G401 (cell line): ENCODE measurements around the gene USP30. TPM values are rescaled to one million over a fixed set of nuclear protein-coding genes. Genes with fewer than 3 reads are reported as not detected.

Source experiments
- DNase-seq: peaks from one replicate; pipeline ENCODE4 v3.0.0-alpha.2; 2015; ENCODE audit warnings: low spot score
- in situ Hi-C: cut with HindIII; loops from 2 replicates; pipeline ENCODE4 v1.10.0; 2016; ENCODE audit warnings: low sequenced_read_pairs, mixed read lengths
- total RNA-seq: library from RNA; depleted of rRNA; stranded (reverse); fragments of >200 nt; shearing (Covaris generic); gene quantifications from 2 replicates; pipeline ENCODE4 v1.2.3, GENCODE V29; 2014

Gene USP30
- total RNA-seq, 1 experiment from 2014 or later, result 20.5 TPM

GRCh38 chr12:109092497-109093021 is 40.2 kb downstream of the USP30 start:
- in situ Hi-C loops, result no loop called here
- DNase-seq, result no peak

- DNase-seq, result peak; percentile 91
- in situ Hi-C loops, result no loop called here
Measured at GRCh38 chr12:109093022-109093918, 40.9 kb downstream of the USP30 start, which contains the start of gene ALKBH2. Gene ALKBH2 (minus strand): TSS chr12:109093472. CDS start chr12:109092786, 686 bp downstream.

- no peak for DNase-seq
- in situ Hi-C loops, result no loop called here
Measured at GRCh38 chr12:109097140-109097434, 44.7 kb downstream of the USP30 start.

GRCh38 chr12:109097435-109098182 is 45.2 kb downstream of the USP30 start, which contains the start of gene UNG:
Gene UNG (plus strand): TSS chr12:109097597. CDS start chr12:109097680, 83 bp downstream.
- in situ Hi-C loops, result no loop called here

DNA sequence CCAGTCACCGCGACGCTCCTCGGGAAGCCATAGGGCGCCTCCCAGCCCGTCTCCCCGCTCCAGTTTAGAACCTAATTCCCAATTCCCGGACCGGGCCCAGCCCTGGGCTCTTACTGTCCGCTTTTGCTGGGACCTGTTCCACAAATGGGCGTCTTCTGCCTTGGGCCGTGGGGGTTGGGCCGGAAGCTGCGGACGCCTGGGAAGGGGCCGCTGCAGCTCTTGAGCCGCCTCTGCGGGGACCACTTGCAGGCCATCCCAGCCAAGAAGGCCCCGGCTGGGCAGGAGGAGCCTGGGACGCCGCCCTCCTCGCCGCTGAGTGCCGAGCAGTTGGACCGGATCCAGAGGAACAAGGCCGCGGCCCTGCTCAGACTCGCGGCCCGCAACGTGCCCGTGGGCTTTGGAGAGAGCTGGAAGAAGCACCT is 45.8 kb downstream of the USP30 start:
- in situ Hi-C loops, result no loop called here
- DNase-seq, result peak; percentile 56

More at GRCh38 chr12:109097435-109098182, 45.2 kb downstream of the USP30 start, which contains the start of gene UNG:
- DNase-seq, result peak; percentile 95

GRCh38 chr12:109098651-109099050 is 46.3 kb downstream of the USP30 start:
- DNase-seq, result peak; percentile 46
- in situ Hi-C loops, result no loop called here

DNA sequence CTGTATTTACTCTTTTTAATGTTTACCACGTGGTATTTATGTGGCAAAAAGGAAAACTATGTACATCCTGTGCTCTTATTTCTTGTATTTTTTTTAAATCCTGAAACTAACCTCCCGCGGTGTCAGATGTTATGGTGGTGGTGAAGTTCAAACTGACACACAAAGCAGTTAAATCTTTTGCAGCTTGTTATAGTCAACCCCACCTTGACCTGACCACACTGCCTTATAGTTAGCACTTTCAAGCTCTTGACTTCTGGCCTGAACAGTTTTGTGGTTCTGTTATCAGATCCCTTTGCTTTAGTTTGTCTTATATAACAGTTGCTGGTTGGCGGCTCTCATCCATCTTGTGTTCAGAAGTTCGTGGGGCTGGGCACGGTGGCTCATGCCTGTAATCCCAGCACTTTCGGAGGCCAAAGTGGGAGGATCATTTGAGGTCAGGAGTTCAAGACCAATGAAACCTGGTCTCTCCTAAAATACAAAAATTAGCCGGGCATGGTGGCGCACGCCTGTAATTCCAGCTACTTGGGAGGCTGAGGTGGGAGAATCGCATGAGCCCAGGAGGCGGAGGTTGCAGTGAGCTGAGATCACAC is 47.1 kb downstream of the USP30 start:
- DNase-seq, result no peak
- in situ Hi-C loops, result no loop called here

- no peak for DNase-seq
- in situ Hi-C loops, result no loop called here
Measured at GRCh38 chr12:109100741-109101140, 48.4 kb downstream of the USP30 start.

DNA sequence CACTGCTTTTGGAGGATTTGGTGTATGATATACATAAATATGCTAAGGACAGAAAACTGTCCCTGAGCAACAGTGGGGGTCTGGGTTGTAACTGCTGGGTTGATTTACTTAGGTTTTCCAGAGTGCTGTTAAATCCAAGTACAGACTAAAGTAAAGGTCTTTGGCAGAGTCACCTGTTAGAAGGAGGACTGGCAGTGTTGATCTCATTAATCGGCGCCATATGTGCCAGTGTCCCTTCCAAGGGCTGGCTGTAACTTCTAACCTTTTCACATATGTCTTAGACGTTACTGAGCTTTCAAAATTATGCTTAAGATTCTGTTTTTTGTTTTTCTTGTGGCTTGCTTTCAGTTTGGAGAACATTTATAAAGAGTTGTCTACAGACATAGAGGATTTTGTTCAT is 50.1 kb downstream of the USP30 start:
- peak; percentile 79 for DNase-seq
- in situ Hi-C loops, result no loop called here

DNA sequence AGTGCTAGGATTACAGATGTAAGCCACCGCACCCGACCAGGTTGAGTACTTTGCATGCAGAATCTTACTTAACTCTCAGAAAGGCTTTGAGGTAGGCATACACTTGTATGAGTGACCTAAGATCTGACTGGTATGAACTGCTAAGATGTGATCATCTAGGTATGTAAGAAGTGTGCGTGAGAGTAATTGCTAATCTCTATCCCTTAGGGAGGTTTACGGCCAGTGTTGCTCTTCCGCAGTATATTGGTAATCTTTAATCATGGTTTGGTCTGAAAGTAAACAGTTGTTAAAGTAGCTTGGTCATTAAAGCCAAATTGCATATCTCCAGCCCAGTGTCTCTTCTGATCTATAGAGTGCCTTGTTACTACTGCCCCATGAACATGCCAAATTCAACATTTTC is 52.8 kb downstream of the USP30 start:
- in situ Hi-C loops, result no loop called here
- DNase-seq, result no peak

DNA sequence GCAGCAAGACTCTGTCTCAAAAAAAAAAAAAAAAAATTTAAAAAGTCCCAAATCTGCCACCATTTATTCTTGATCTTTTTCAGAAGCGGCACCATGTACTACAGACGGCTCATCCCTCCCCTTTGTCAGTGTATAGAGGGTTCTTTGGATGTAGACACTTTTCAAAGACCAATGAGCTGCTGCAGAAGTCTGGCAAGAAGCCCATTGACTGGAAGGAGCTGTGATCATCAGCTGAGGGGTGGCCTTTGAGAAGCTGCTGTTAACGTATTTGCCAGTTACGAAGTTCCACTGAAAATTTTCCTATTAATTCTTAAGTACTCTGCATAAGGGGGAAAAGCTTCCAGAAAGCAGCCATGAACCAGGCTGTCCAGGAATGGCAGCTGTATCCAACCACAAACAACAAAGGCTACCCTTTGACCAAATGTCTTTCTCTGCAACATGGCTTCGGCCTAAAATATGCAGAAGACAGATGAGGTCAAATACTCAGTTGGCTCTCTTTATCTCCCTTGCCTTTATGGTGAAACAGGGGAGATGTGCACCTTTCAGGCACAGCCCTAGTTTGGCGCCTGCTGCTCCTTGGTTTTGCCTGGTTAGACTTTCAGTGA is 57.5 kb downstream of the USP30 start:
- in situ Hi-C loops, result no loop called here
- no peak for DNase-seq

DNA sequence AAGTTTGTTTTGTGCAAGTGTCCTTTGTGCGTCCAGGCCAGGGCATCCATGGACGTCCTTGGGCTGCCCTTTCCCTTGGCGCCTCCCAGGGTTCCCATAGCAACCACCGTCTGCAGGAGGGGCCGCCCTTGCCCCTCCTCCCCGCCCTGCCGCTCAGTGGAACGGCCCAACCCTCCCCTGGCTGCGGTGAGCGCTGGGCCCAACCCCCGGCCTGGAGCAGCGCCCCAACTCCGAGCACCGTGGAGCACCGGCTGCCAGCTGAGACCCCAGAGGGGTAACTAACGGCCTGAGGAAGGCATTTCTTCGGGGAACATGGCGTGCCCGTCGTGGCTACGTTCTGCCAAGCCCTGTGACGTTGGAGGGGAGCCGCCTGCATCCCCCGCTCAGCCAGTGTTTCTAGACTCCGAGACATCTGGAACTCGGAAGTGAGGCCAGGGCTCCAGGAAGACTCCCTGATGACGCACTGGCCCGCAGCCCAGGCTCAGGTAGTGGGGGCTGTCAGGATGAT is 58.7 kb downstream of the USP30 start:
- peak; percentile 72 for DNase-seq
- in situ Hi-C loops, result no loop called here

DNA sequence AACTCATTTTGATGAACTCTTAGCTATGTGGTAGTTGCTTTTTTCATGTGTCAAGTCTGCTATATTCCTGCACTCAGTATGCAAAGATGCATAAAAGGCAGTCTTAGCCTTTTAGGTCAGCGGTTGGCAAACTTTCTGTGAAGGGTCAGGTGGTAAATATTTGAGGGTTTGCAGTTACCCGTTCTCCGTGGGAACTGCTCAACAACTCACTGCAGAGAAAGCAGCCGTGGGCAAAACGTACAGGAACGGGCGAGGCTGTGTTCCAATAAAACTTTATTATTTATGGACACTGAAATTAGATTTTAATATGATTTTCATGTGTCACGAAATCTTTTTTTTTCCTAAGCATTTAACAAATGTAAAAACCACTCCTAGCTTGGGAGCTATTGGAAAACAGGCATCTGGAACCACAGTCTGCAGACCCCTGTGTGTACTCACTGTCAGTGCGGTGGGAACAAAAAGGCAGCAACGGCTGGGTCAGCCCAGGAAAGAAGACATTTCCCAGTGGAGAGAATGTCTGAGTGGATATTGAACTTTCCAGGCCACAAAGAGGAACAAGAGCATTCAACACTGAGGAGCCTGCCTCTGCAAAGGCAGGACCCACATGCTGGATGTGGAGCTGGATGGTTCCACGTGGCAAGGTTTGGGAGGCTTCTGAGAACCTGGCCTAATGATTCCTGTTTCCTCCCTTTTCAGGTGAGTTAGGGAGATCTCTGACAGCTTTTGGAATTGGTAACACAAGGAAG is 60.5 kb downstream of the USP30 start:
- in situ Hi-C loops, result no loop called here
- DNase-seq, result no peak

DNA sequence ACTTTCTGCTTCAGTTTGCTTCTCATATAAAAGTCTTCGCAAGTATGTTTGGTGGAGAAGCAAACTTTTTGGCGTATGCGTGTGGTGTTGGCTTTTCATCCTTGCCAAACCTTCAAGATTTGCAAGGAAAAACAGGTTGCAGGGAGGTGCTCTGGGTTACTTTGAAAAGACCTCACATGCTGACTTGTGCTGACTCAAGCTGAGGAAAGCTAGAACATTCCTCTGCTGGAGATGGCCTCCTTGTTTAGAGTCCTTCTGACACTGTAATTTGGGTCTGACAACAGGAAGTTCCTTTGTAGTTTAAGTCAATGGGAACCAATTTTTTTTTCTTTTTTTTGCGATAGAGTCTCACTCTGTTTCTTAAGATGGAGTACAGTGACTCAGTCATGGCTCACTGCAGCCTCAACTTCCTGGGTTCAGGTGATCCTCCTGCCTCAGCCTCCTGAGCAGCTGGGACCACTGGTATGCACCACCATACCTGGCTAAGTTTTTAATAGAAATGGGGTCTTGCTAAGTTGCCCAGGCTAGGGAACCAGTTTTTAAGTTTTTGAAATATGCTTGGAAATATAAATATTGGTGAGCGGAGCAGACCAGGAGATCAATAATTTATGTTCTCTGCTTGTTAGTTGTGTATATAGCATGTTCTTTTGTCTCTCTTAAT is 61.4 kb downstream of the USP30 start:
- in situ Hi-C loops, result no loop called here
- DNase-seq, result no peak

DNA sequence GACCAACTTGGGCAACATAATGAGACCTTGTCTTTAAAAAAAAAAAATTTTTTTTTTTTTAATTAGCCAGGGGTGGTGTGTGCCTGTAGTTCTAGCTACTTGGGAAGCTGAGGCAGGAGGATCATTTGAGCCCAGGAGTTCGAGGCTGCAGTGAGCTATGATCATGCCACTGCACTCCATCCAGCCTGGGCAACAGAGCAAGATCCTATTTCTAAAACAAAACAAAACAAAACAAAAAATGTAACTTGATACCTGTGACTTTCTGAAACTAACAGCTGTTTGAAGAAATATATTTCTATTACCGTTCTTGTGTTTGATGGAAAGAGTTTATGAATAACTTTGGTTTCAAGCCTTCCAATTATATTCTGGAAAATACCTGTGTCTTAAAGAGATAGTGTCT is 62.3 kb downstream of the USP30 start:
- in situ Hi-C loops, result no loop called here
- no peak for DNase-seq

DNA sequence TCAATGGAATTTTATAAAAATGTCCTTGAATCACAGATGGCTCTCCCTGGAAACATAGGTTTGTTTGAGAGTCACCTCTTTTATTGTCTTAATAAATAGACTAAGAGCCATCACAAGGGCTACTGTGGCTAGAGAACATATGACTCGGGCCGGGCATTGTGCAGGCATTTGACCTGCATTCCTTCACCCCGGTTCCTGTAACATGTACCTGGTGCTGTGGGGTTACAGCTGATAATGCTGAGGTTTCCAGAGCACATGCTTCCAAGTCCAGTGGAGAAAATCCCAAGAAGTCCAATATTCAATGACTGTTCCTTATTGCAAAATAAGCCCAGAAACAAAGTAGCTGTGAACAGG is 63.0 kb downstream of the USP30 start:
- no peak for DNase-seq
- in situ Hi-C loops, result no loop called here

DNA sequence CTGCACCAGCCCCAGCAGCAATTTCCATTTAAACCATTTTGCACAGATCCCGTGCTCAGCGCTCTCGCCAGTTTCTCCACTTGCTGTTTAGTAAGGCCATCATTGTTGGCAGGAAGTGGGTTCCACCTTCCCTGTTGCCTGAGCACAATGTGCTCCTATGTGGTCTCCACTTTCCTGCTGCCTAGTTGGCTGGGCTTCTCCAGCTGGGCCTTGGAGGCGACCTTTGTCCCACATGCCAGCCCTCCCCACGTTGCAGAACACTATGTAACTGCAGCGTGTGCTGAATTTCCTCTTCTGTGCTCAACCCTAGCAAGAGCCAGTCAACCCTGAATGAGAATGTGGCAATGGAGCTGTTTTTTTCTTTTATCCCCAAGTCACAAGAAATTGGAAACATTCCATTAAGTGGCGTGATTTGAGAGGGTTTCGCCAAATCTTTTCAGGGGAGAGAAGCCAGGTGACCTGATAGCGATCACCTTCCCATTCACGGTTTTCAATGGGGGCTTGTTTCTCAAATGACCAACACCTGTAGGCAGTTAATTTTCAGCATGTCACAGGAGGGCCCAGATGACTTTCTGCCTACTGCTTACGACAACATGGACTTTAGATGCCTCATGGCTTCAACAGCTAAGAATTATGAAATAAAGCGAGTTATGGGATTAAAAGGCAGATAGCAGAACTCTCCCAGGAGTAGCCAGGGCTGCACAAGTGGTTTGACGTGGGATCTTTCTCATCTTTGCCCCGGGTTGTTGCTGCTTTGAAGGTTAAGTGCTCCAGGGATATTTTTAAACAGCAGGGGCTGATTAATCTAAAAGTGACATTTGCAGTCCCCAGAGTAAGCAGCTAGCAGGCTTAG is 63.6 kb downstream of the USP30 start, which contains the start of gene ACACB:
TSS of gene ACACB (plus strand) at position 830 of the 853 bp plus-strand sequence. CDS start 22,819 bp downstream, outside the sequence.
- in situ Hi-C loops, result no loop called here
- DNase-seq, result peak; percentile 40
